ENCODE data around the gene NOD1.

The NOD1 gene

GRCh38 chr7:30378275-30378674 lies 100.3 kb downstream of the NOD1 start:
- ATAC-seq (replicated peaks; ENCODE audit: extremely low read depth, poor library complexity, severe bottlenecking) (no peak), DNase-seq (ENCODE audit: low spot score in 2 of 2) (no peak)
- H3K27me3 Mint-ChIP-seq, result no peaks in the 10 kb centered on the region
- no peaks in the 10 kb centered on the region for H3K9me3 Mint-ChIP-seq
- peaks cover 9% of the 10 kb centered on the region for H3K4me1 Mint-ChIP-seq
- peaks cover 6% of the 10 kb centered on the region for H3K36me3 Mint-ChIP-seq (ENCODE audit: insufficient read depth)
- H3K27ac Mint-ChIP-seq (ENCODE audit: low read depth), result no peak overlapping the region
- no peak overlapping the region for H3K4me3 Mint-ChIP-seq
